Measurements from ENCODE around the gene SLC49A4.

SLC49A4 gene

DNA sequence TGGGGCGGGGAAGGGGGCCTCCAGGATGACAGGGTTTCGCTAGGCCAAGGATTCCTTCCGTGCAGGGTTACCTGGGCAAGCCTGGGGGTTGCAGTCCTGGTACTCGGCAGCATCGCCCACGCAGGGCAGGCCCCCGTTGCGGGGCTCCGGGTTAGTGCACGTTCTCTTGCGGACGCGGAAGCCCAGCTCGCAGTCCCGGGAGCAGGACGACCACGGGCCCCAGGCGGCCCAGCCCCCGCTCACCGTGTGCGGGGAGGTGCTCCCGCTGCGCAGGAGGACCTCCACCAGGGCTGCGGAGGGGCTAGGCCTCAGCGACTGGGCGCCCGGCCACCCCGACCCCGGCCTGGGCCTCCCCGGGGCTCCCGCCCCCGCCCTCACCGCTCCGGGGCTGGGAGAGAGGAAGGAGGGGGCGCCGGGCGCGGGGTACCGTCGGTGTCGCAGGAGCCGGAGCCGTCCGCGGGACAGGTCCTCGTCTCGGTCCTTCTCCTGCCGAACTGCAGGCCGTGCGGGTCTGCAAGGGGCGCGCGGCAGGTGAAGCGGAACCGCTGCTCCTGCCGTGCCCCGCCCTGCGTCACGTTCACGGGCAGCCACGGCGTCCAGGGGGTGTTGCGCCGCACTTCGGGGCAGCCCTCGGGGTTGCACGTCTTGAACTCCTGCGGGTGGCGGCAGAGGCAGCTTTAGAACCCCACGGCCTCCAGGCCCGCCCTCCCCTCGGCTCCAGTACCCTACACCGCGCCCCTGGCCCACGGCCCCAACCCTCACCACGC, 118.1 kb downstream of the SLC49A4 start:
- no peak overlapping the region for H3K4me3 ChIP-seq (ENCODE audit: low read length)
- DNase-seq (ENCODE audit: low read depth), result no peak
- no peaks in the 10 kb centered on the region for H3K36me3 ChIP-seq (ENCODE audit: control insufficient read depth, insufficient read depth, low read length, severe bottlenecking)
- peaks cover 48% of the 10 kb centered on the region for H3K27me3 ChIP-seq (replicated peaks; ENCODE audit: control insufficient read depth, insufficient read depth, low read length)
- H3K4me1 ChIP-seq (ENCODE audit: control insufficient read depth, insufficient read depth, low read length), result no peaks in the 10 kb centered on the region
- H3K9me3 ChIP-seq (ENCODE audit: control insufficient read depth, low read length), result no peaks in the 10 kb centered on the region
- no peak overlapping the region for H3K9ac ChIP-seq (ENCODE audit: low read length)

- no peaks in the 10 kb centered on the region for H3K9me3 ChIP-seq (ENCODE audit: control insufficient read depth, low read length)
- no peak for DNase-seq (ENCODE audit: low read depth)
- H3K9ac ChIP-seq (ENCODE audit: low read length), result no peak overlapping the region
- H3K4me3 ChIP-seq (ENCODE audit: low read length), result no peak overlapping the region
- H3K36me3 ChIP-seq (ENCODE audit: control insufficient read depth, insufficient read depth, low read length, severe bottlenecking), result no peaks in the 10 kb centered on the region
- peaks cover 48% of the 10 kb centered on the region for H3K27me3 ChIP-seq (replicated peaks; ENCODE audit: control insufficient read depth, insufficient read depth, low read length)
- no peaks in the 10 kb centered on the region for H3K4me1 ChIP-seq (ENCODE audit: control insufficient read depth, insufficient read depth, low read length)
Observed at GRCh38 chr3:122913539-122914100, 118.8 kb downstream of the SLC49A4 start.

GRCh38 chr3:122915300-122916055, 120.6 kb downstream of the SLC49A4 start:
- no peaks in the 10 kb centered on the region for H3K9me3 ChIP-seq (ENCODE audit: control insufficient read depth, low read length)
- no peaks in the 10 kb centered on the region for H3K4me1 ChIP-seq (ENCODE audit: control insufficient read depth, insufficient read depth, low read length)
- peaks cover 48% of the 10 kb centered on the region for H3K27me3 ChIP-seq (replicated peaks; ENCODE audit: control insufficient read depth, insufficient read depth, low read length)
- no peak overlapping the region for H3K4me3 ChIP-seq (ENCODE audit: low read length)
- DNase-seq (ENCODE audit: low read depth), result no peak
- H3K9ac ChIP-seq (ENCODE audit: low read length), result no peak overlapping the region
- H3K36me3 ChIP-seq (ENCODE audit: control insufficient read depth, insufficient read depth, low read length, severe bottlenecking), result no peaks in the 10 kb centered on the region

GRCh38 chr3:122916084-122916483, 121.2 kb downstream of the SLC49A4 start:
- DNase-seq (ENCODE audit: low read depth), result no peak
- no peaks in the 10 kb centered on the region for H3K36me3 ChIP-seq (ENCODE audit: control insufficient read depth, insufficient read depth, low read length, severe bottlenecking)
- peaks cover 54% of the 10 kb centered on the region for H3K27me3 ChIP-seq (replicated peaks; ENCODE audit: control insufficient read depth, insufficient read depth, low read length)
- no peaks in the 10 kb centered on the region for H3K9me3 ChIP-seq (ENCODE audit: control insufficient read depth, low read length)
- no peaks in the 10 kb centered on the region for H3K4me1 ChIP-seq (ENCODE audit: control insufficient read depth, insufficient read depth, low read length)
- H3K9ac ChIP-seq (ENCODE audit: low read length), result no peak overlapping the region
- no peak overlapping the region for H3K4me3 ChIP-seq (ENCODE audit: low read length)

- no peak for DNase-seq (ENCODE audit: low read depth)
- no peak overlapping the region for H3K4me3 ChIP-seq (ENCODE audit: low read length)
- H3K36me3 ChIP-seq (ENCODE audit: control insufficient read depth, insufficient read depth, low read length, severe bottlenecking), result no peaks in the 10 kb centered on the region
- no peak overlapping the region for H3K9ac ChIP-seq (ENCODE audit: low read length)
- peaks cover 56% of the 10 kb centered on the region for H3K27me3 ChIP-seq (replicated peaks; ENCODE audit: control insufficient read depth, insufficient read depth, low read length)
- H3K4me1 ChIP-seq (ENCODE audit: control insufficient read depth, insufficient read depth, low read length), result no peaks in the 10 kb centered on the region
- no peaks in the 10 kb centered on the region for H3K9me3 ChIP-seq (ENCODE audit: control insufficient read depth, low read length)
Observed at GRCh38 chr3:122916580-122916979, 121.7 kb downstream of the SLC49A4 start.

- peaks cover 55% of the 10 kb centered on the region for H3K27me3 ChIP-seq (replicated peaks; ENCODE audit: control insufficient read depth, insufficient read depth, low read length)
- no peaks in the 10 kb centered on the region for H3K36me3 ChIP-seq (ENCODE audit: control insufficient read depth, insufficient read depth, low read length, severe bottlenecking)
- H3K4me1 ChIP-seq (ENCODE audit: control insufficient read depth, insufficient read depth, low read length), result no peaks in the 10 kb centered on the region
- H3K4me3 ChIP-seq (ENCODE audit: low read length), result no peak overlapping the region
- H3K9me3 ChIP-seq (ENCODE audit: control insufficient read depth, low read length), result no peaks in the 10 kb centered on the region
- DNase-seq (ENCODE audit: low read depth), result no peak
- H3K9ac ChIP-seq (ENCODE audit: low read length), result no peak overlapping the region
Observed at GRCh38 chr3:122917412-122917811, 122.5 kb downstream of the SLC49A4 start.

- H3K4me3 ChIP-seq (ENCODE audit: low read length), result no peak overlapping the region
- H3K9me3 ChIP-seq (ENCODE audit: control insufficient read depth, low read length), result no peaks in the 10 kb centered on the region
- peak; percentile 29 for DNase-seq (ENCODE audit: low read depth)
- H3K27me3 ChIP-seq (replicated peaks; ENCODE audit: control insufficient read depth, insufficient read depth, low read length), result peaks cover 65% of the 10 kb centered on the region
- no peaks in the 10 kb centered on the region for H3K4me1 ChIP-seq (ENCODE audit: control insufficient read depth, insufficient read depth, low read length)
- H3K36me3 ChIP-seq (ENCODE audit: control insufficient read depth, insufficient read depth, low read length, severe bottlenecking), result no peaks in the 10 kb centered on the region
- no peak overlapping the region for H3K9ac ChIP-seq (ENCODE audit: low read length)
Observed at GRCh38 chr3:122918576-122919290, 123.9 kb downstream of the SLC49A4 start.

DNA sequence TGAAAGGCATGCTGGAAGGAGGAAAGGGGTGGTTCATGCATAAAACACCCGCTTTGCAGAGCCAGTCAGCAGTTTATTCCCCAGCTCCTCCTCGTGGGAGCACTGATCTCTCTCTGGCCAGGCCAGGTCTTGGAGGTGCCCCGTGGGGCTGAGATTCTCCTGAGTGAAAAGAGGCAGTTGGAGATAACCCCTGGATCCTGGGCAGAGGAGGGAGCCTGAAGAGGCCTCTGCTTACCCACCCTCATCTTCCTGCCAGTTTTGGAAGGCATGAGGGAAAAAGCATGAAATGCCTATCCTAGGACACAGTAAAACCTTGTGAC, 124.4 kb downstream of the SLC49A4 start:
- Histone ChIP-seq H3K4me1 (ENCODE audit: control insufficient read depth, insufficient read depth, low read length) (no peaks in the 10 kb centered on the region), H3K4me3 (ENCODE audit: low read length) (no peak overlapping the region), H3K36me3 (ENCODE audit: control insufficient read depth, insufficient read depth, low read length, severe bottlenecking) (no peaks in the 10 kb centered on the region), H3K9ac (ENCODE audit: low read length) (no peak overlapping the region), H3K27me3 (replicated peaks; ENCODE audit: control insufficient read depth, insufficient read depth, low read length) (peaks cover 66% of the 10 kb centered on the region), H3K9me3 (ENCODE audit: control insufficient read depth, low read length) (no peaks in the 10 kb centered on the region)
- no peak for DNase-seq (ENCODE audit: low read depth)

DNA sequence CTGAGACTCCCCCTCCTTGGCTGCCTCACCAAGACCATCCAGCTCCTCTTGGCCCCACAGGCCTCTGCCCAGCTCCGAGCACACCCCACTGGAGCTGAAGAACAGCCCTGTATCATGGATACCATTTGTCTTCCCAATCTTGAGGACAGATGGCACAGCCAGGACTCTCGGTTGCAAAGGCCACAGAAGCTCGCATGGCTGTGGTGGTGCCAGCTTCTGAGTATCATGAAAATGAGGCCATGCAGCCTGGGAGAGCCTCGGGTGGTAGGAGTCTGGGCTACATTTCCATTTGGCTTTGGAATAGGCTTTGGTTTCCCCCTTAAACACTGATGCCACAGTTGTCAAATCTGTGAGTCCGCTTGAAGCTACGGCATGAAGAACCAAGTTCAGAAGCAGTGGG, 126.1 kb downstream of the SLC49A4 start:
- Histone ChIP-seq H3K36me3 (ENCODE audit: control insufficient read depth, insufficient read depth, low read length, severe bottlenecking) (no peaks in the 10 kb centered on the region), H3K27me3 (replicated peaks; ENCODE audit: control insufficient read depth, insufficient read depth, low read length) (peaks cover 69% of the 10 kb centered on the region)
- no peak for DNase-seq (ENCODE audit: low read depth)

DNA sequence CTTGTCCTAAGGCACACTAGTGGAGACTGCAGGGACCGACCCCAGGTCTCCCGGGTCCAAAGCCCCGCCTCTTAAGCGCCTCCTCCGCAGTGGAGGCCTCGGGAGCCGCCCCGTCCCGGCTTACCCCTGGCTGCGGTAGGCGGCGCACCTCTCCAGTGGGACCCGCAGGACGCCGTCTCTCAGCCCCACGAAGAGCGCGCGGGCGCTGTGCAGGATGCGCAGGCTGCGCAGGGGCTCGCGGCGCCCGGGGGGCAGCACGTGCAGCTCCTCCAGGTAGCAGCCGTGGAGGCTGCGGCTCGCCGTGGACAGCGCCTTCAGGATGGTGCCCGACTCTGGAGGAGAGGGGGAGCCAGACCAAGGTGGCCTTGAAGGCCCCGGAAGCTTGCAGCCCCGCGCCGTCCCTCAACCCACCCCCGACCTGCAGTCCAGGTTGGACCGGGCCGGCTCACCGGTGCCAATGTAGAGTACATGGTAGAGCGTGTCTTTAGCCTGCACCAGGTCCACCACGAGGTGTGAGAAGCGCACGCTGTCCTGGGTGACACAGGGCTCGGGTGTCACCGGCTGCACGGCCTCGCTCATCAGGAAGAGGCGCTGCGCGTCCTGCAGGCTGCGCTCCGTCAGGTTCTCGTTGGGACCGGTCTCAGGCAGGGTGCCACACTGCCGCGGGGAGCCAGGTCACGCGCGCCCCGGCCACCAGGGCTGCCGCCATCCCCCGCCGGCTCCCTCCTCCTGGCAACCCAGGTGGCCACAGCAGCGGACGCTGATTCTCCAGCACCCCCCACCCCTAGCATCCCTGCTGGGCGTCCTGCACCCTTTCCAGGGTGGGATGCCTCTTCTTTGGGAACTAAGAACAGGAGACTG, 127.2 kb downstream of the SLC49A4 start:
- H3K9me3 ChIP-seq (ENCODE audit: control insufficient read depth, low read length), result no peaks in the 10 kb centered on the region
- no peaks in the 10 kb centered on the region for H3K36me3 ChIP-seq (ENCODE audit: control insufficient read depth, insufficient read depth, low read length, severe bottlenecking)
- no peak overlapping the region for H3K9ac ChIP-seq (ENCODE audit: low read length)
- no peak overlapping the region for H3K4me3 ChIP-seq (ENCODE audit: low read length)
- H3K4me1 ChIP-seq (ENCODE audit: control insufficient read depth, insufficient read depth, low read length), result no peaks in the 10 kb centered on the region
- DNase-seq (ENCODE audit: low read depth), result no peak
- peaks cover 69% of the 10 kb centered on the region for H3K27me3 ChIP-seq (replicated peaks; ENCODE audit: control insufficient read depth, insufficient read depth, low read length)

More for the DNA sequence above, 126.1 kb downstream of the SLC49A4 start:
- H3K4me1 ChIP-seq (ENCODE audit: control insufficient read depth, insufficient read depth, low read length), result no peaks in the 10 kb centered on the region
- no peak overlapping the region for H3K4me3 ChIP-seq (ENCODE audit: low read length)
- no peaks in the 10 kb centered on the region for H3K9me3 ChIP-seq (ENCODE audit: control insufficient read depth, low read length)
- H3K9ac ChIP-seq (ENCODE audit: low read length), result no peak overlapping the region
